GM12891 (cell line): ENCODE measurements around the gene SPSB3.

Source experiments
- DNase-seq: peaks from one replicate; pipeline ENCODE4 v3.0.0; 2011; ENCODE audit warnings: low spot score; ENCODE audit not compliant: insufficient read length
- FAIRE-seq: peaks from 2 replicates; lab custom pipeline; 2011; peaks lifted over from hg19 to GRCh38; lab: Jason Lieb, UNC
- PAX5 ChIP-seq: IDR thresholded peaks from 2 replicates; pipeline ENCODE4 v1.6.1; 2011; ENCODE audit warnings: low read length, moderate library complexity, mild to moderate bottlenecking; ENCODE audit not compliant: insufficient read depth, severe bottlenecking
- POLR2A ChIP-seq: IDR thresholded peaks from 2 replicates; pipeline ENCODE4 v1.6.1; 2011; ENCODE audit warnings: low read depth, low read length, control low read depth
- POLR2AphosphoS5 ChIP-seq: IDR thresholded peaks from 2 replicates; pipeline ENCODE4 v1.6.1; 2011; ENCODE audit warnings: low read depth, low read length, control low read depth
- POU2F2 ChIP-seq: IDR thresholded peaks from 2 replicates; pipeline ENCODE4 v1.6.1; 2011; ENCODE audit warnings: low read depth, mild to moderate bottlenecking, control low read depth, low read length, moderate library complexity
- SPI1 ChIP-seq: IDR thresholded peaks from 2 replicates; pipeline ENCODE4 v1.6.1; 2011; ENCODE audit warnings: low read depth, low read length, control low read depth
- TAF1 ChIP-seq: IDR thresholded peaks from 2 replicates; pipeline ENCODE4 v1.6.1; 2011; ENCODE audit warnings: low read depth, low read length, control low read depth

Gene SPSB3

GRCh38 chr16:1762879-1763520, 19.4 kb downstream of the SPSB3 start:
- FAIRE-seq (no peak), DNase-seq (no peak)
- TF ChIP-seq SPI1: no peak
- no peak for TF ChIP-seq PAX5
- TF ChIP-seq POLR2AphosphoS5: no peak
- TF ChIP-seq POU2F2: no peak
- TF ChIP-seq TAF1: no peak
- TF ChIP-seq POLR2A: no peak

- DNase-seq (no peak), FAIRE-seq (no peak)
- TF ChIP-seq POU2F2 (no peak), TAF1 (no peak), POLR2AphosphoS5 (no peak), SPI1 (no peak), POLR2A (no peak), PAX5 (no peak)
These were observed 20.0 kb downstream of the SPSB3 start for GRCh38 chr16:1762196-1762878.

DNA sequence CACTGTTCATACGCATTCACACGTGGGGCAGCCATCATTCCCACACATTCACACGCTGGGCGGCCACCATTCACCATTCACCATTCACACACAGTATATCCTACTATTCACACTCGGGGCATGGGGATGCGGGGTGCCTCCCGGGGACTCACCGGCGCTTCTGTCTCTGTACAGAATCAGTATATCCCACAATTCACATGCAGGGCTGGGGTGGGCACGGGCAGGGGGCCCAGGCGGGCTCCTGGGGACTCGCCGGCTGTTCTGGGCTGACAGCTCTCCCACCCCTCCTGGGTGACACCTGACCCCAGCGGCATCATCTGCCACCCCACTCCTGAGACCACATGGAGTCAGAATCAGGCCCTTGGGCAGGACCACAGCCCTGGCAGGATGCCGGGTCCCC, 20.6 kb downstream of the SPSB3 start:
- no peak for FAIRE-seq
- TF ChIP-seq SPI1 (no peak), POLR2AphosphoS5 (no peak)

DNA sequence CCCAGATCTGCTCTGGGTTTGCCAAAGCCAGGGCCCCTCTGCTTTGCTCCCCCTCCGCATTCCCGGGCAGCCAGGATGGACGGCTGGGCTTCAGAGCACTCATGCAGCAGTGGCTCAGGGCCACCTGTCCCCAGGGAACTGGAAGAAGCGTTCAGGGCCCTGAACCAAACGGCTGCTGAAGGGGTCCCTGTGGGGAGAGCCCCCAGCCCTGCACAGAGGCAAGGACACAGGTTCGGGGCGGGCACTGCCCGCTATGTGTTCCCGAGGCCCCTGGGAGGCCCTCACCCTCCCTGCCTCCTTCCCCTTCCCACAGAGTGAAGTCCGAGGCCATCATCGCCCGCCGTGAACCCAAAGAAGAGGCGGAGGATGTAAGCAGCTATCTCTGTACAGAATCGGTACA, 21.5 kb downstream of the SPSB3 start:
- DNase-seq: no peak
- TF ChIP-seq PAX5: no peak
- no peak for TF ChIP-seq SPI1
- no peak for TF ChIP-seq POLR2AphosphoS5
- no peak for TF ChIP-seq TAF1
- no peak for TF ChIP-seq POU2F2
- no peak for FAIRE-seq

More for the DNA sequence above, 20.6 kb downstream of the SPSB3 start:
- DNase-seq: no peak

DNA sequence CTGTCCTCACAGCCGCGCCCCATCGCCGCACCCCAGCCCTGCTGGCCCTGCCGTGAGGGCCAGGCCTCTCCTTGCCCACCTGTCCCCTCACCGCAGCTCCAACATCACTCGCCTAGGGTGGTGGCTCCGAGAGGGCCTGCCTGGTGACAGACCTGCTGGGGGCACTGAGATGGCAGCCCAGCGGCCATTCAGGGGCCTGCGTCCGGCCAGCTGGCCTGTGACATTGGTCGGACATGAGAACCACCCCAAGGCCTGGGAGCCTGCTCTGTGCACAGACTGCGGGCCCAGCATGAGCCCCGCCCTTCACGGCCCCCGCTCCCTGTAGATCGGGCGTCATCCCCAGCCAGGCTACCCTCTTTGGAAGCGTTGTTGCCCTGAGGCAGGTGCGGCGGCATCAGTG, 22.9 kb downstream of the SPSB3 start:
- TF ChIP-seq SPI1 (no peak), POLR2A (no peak), POLR2AphosphoS5 (no peak), TAF1 (no peak), PAX5 (no peak), POU2F2 (no peak)
- FAIRE-seq (no peak), DNase-seq (no peak)

- DNase-seq (no peak), FAIRE-seq (no peak)
- TF ChIP-seq TAF1 (no peak), SPI1 (no peak), POLR2AphosphoS5 (no peak), POLR2A (no peak), POU2F2 (no peak), PAX5 (no peak)
These were observed 23.4 kb downstream of the SPSB3 start for GRCh38 chr16:1758923-1759322.

DNA sequence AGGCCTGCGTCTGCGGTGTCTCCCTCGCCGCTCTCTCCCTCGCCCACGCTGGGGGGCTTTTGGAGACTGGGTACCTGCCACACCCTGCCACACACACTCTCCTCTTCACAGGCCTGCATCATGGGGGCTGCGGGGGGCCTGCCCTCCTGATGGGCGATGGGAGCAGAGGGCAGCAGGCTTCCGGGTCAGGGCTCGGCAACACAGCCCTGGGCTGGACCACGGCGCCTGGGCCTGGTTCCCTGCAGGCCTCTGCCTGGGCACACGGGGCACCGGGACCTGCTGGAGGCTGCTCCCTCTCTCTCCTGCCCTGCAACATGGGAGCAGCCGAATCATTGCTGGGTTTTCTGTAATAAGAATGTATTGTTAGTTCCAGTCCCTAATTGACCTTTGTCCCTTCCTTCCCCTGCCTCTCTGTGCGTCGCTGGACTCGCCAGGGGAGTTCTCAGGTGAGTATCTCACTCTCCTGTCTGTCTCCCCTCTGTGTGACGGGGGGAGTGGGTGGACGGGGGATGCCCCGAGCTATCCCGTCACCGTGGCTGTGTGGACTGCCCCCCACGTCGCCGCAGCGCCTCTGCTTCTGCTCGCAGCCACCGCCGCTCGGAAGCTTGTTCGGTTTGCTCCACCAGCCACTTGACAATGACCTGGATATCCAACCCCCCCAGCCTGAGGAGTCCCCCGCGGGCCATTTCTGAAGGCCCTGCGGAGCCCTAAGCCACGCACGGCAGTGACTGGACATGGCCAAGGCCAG, 24.5 kb downstream of the SPSB3 start:
- FAIRE-seq (no peak), DNase-seq (no peak)
- TF ChIP-seq SPI1 (no peak), POLR2AphosphoS5 (no peak), TAF1 (no peak), PAX5 (no peak), POU2F2 (no peak), POLR2A (no peak)

DNA sequence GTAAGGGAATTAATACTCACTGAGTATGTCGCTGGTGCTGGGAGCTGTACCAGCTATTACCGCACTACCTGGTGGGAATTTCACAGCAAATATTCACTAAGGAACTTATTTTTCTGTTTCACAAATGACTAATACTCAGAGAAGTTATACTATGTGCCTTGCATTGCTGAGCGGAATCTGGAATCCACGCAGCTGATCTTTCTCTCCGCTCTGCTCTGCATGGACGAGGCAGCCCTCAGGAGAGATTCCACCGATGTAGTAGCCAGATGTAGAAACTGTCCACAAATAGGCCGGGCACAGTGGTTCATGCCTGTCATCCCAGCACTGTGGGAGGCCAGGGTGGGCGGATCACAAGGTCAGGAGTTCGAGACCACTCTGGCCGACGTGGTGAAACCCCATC, 28.2 kb downstream of the SPSB3 start:
- DNase-seq: no peak
- no peak for FAIRE-seq
- TF ChIP-seq TAF1 (no peak), POLR2A (no peak), POLR2AphosphoS5 (no peak), SPI1 (no peak), PAX5 (no peak), POU2F2 (no peak)

DNA sequence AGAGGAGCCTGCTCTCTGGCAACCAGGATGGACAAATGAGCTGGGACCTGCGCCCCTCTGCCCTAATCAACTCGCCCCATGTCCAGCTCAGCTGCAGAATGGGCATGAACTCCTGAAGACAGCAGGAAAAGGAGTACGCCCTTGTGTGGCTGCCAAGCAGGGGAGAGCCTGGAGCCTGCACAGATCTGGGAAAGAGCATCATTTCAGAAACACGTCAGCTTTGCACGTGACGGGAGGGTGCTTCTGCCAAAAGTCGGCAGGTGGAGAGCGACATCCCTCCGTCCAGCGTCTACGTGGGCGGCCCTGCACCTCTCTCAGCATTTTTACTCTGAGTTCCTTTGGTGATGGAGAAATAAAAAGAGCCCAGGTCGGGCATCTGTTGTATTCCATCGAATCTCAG, 29.5 kb downstream of the SPSB3 start:
- TF ChIP-seq POU2F2 (no peak), POLR2A (no peak)
- DNase-seq (no peak), FAIRE-seq (no peak)

DNA sequence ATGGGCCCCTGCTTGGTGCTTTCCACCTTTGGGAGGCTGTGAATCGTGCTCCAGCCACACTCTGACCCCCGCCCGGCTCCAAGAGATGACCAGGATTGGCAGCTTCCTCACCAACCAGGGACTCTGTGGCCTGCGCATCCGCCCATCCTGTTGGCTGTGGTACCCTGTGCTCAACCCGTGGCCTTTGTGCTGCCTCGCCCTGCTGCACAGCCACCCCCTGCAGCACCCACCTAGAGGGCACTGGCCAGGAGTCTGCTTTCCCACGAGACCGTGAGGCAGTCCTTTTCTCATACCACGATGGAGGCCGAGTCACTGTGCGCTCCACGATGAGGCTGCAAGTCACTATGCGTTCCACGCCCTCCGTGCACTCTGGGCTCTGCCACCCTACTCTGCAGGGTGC, 30.4 kb downstream of the SPSB3 start:
- no peak for FAIRE-seq
- TF ChIP-seq SPI1 (no peak), POLR2A (no peak), POLR2AphosphoS5 (no peak), PAX5 (no peak), TAF1 (no peak), POU2F2 (no peak)
- DNase-seq: no peak
